Neutrophil (primary cell): ENCODE data around the gene DFFB.

ENCODE experiments used
- H3K27ac ChIP-seq: fragments of 200-600 bp; sonication (generic); 2 replicates; pipeline ENCODE4 v1.5.1; 2016; ENCODE audit warnings: mild to moderate bottlenecking, moderate library complexity
- H3K27me3 ChIP-seq: fragments of 200-600 bp; sonication (generic); 2 replicates; pipeline ENCODE4 v1.6.0; 2016; ENCODE audit warnings: mild to moderate bottlenecking
- H3K36me3 ChIP-seq: fragments of 200-600 bp; sonication (generic); 2 replicates; pipeline ENCODE4 v1.5.1; 2017
- H3K4me1 ChIP-seq, 2 experiments: fragments of 200-600 bp in 1 of 2; sonication (generic) in 1 of 2; 1 replicate in 1 of 2; 2 replicates in 1 of 2; pipeline versions ENCODE4 v1.5.1 to v1.6.1; 2013 to 2016; ENCODE audit warnings: low read depth in 1 of 2, low read length in 1 of 2, mild to moderate bottlenecking in 1 of 2, moderate library complexity in 1 of 2; ENCODE audit not compliant: control insufficient read depth in 1 of 2, insufficient read depth in 1 of 2
- H3K4me3 ChIP-seq, 2 experiments: fragments of 200-600 bp in 1 of 2; sonication (generic) in 1 of 2; 1 replicate in 1 of 2; 2 replicates in 1 of 2; pipeline ENCODE4 v1.5.1; 2013 to 2016; ENCODE audit warnings: low read depth in 1 of 2, low read length in 1 of 2, mild to moderate bottlenecking in 1 of 2, moderate library complexity in 1 of 2
- H3K9me3 ChIP-seq: fragments of 200-600 bp; sonication (generic); 2 replicates; pipeline ENCODE4 v1.5.1; 2016
- TF ChIP-seq, protein P1 (sequence below): fragments of 200-600 bp; sonication (generic); IDR thresholded peaks from 2 replicates; pipeline ENCODE4 v1.5.1; 2016; ENCODE audit warnings: antibody characterized with exemption

The DFFB gene

DNA sequence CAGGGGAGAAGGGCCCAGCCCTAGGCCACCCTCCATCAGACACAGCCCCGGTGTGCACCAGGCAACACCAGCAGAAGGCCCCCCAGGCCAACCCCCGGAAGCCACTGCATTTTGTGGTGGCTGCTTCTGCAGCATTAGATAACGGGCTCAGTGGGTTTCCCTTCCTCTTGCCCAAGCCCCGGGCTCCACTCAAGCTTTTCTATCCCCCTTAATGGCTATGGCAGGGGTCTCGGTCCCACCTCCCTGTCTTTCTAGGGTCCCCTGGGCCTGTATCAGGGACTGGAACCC, 23.9 kb downstream of the DFFB start:
- no peak overlapping the region for H3K4me3 ChIP-seq
- TF ChIP-seq, protein P1, sequence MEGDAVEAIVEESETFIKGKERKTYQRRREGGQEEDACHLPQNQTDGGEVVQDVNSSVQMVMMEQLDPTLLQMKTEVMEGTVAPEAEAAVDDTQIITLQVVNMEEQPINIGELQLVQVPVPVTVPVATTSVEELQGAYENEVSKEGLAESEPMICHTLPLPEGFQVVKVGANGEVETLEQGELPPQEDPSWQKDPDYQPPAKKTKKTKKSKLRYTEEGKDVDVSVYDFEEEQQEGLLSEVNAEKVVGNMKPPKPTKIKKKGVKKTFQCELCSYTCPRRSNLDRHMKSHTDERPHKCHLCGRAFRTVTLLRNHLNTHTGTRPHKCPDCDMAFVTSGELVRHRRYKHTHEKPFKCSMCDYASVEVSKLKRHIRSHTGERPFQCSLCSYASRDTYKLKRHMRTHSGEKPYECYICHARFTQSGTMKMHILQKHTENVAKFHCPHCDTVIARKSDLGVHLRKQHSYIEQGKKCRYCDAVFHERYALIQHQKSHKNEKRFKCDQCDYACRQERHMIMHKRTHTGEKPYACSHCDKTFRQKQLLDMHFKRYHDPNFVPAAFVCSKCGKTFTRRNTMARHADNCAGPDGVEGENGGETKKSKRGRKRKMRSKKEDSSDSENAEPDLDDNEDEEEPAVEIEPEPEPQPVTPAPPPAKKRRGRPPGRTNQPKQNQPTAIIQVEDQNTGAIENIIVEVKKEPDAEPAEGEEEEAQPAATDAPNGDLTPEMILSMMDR: no peak
- no peaks in the 10 kb centered on the region for H3K9me3 ChIP-seq
- no peaks in the 10 kb centered on the region for H3K27me3 ChIP-seq
- no peak overlapping the region for H3K27ac ChIP-seq
- H3K4me1 ChIP-seq: no peaks in the 10 kb centered on the region
- H3K36me3 ChIP-seq: peaks cover 32% of the 10 kb centered on the region

DNA sequence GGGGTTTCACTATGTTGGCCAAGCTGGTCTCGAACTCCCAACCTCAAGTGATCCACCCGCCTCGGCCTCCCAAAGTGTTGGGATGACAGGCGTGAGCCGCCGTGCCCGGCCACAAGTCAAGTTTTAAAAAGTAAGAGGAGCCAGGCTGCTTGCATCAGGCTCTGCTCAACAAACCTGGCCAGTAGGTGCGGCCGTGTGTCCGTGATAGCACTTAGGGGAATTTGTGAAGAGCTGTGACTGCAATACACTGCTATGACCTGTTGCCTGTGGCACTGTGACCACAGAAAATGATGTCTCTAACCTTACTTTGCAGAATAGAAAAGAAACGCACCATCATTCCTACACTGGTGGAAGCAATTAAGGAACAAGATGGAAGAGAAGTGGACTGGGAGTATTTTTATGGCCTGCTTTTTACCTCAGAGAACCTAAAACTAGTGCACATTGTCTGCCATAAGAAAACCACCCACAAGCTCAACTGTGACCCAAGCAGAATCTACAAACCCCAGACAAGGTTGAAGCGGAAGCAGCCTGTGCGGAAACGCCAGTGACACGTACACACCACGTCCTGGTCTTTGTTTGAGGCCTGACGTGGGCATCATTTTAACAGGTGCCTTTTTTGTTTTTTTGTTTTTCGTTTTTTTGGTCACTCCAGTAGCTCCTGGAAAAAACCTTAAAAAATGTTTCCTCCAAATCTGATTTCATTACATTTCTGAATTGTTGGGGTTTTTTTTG, 26.1 kb downstream of the DFFB start:
- Histone ChIP-seq H3K4me3 (no peak overlapping the region), H3K27ac (no peak overlapping the region), H3K4me1 (no peaks in the 10 kb centered on the region), H3K27me3 (no peaks in the 10 kb centered on the region), H3K9me3 (no peaks in the 10 kb centered on the region), H3K36me3 (peaks cover 46% of the 10 kb centered on the region)
- TF ChIP-seq, protein P1: no peak

DNA sequence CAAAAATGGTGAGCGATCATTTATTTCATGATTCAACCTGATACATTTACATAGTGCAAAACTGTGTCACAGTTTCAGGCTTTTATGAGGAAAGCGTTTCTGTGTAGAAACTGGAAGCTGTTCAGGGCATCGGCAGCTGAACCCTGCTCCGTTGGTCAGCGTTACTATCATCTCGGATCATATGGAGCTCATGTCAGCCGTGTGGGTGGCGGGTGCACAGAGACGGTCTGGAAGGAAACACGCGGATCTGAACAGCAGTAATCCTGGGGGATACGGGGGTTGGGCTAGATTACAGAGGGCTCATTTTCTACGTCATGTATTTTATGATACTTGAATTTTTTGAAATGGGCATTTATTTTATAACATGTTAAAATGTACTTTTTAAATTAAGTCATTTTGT, 27.7 kb downstream of the DFFB start:
- no peak overlapping the region for H3K27ac ChIP-seq
- H3K27me3 ChIP-seq: no peaks in the 10 kb centered on the region
- no peaks in the 10 kb centered on the region for H3K4me1 ChIP-seq
- TF ChIP-seq, protein P1: no peak
- no peaks in the 10 kb centered on the region for H3K9me3 ChIP-seq
- no peak overlapping the region for H3K4me3 ChIP-seq
- H3K36me3 ChIP-seq: peaks cover 59% of the 10 kb centered on the region

DNA sequence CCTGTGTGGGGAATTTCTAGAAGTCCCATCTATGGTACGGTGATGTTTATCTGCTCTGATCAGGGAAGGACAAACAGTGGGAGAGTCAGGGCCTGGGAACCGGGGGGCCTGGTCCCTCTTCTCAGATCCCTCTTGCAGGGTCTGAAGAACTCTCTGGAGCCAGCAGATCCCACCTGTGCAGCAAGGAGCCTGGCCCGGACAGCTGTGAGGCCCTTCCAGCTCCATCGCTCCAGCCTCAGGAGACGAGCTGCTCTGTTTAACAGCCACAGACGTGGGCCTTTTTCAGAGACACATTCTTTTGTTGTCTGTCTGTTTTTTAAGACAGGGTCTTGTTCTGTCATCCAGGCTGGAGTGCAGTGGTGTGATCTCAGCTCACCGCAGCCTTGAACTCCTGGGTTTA, 28.3 kb downstream of the DFFB start:
- peaks cover 65% of the 10 kb centered on the region for H3K36me3 ChIP-seq
- H3K4me3 ChIP-seq: no peak overlapping the region

DNA sequence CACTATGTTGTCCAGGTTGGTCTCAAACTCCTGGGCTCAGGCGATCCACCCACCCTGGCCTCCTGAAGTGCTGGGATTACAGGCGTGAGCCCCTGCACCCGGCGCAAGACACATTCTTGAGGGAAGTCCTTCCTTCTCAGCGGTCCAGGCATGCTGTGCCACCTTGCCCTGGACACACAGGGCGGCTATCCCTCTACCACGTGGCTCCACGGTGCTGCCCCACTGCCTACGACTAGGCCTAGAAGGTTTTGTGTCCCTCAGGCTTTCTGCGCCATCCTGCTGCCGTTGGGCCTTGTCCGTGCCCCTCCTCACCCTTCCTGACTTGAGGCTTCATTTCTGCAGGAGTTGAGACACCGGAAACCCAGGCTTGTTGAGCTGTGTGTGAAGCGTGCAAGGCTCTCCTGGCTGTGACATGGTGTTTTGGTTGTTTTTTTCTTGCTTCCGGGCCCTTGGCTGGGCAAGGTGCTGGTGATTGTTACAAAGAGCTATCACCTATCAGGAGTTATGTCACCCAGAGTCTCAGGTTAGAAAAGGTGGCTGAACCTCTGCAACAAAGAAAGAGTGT, 28.9 kb downstream of the DFFB start:
- Histone ChIP-seq H3K27ac (no peak overlapping the region), H3K27me3 (no peaks in the 10 kb centered on the region), H3K9me3 (no peaks in the 10 kb centered on the region), H3K36me3 (peaks cover 69% of the 10 kb centered on the region), H3K4me3 (no peak overlapping the region), H3K4me1 (peaks cover 0 to 10% of the 10 kb centered on the region in 2 experiments)
- TF ChIP-seq, protein P1: no peak

More for the DNA sequence above, 28.3 kb downstream of the DFFB start:
- no peaks in the 10 kb centered on the region for H3K9me3 ChIP-seq
- H3K4me1 ChIP-seq: peaks cover 0 to 4% of the 10 kb centered on the region in 2 experiments
- TF ChIP-seq, protein P1: no peak
- H3K27ac ChIP-seq: no peak overlapping the region
- H3K27me3 ChIP-seq: no peaks in the 10 kb centered on the region
